ENCODE measurements around the gene TEAD4. TPM values are rescaled to one million over a fixed set of nuclear protein-coding genes. Genes with fewer than 3 reads are reported as not detected.

Gene TEAD4
- polyA plus RNA-seq, 10 donors, result 58.6 to 96.7 (median 85.3) TPM

DNA sequence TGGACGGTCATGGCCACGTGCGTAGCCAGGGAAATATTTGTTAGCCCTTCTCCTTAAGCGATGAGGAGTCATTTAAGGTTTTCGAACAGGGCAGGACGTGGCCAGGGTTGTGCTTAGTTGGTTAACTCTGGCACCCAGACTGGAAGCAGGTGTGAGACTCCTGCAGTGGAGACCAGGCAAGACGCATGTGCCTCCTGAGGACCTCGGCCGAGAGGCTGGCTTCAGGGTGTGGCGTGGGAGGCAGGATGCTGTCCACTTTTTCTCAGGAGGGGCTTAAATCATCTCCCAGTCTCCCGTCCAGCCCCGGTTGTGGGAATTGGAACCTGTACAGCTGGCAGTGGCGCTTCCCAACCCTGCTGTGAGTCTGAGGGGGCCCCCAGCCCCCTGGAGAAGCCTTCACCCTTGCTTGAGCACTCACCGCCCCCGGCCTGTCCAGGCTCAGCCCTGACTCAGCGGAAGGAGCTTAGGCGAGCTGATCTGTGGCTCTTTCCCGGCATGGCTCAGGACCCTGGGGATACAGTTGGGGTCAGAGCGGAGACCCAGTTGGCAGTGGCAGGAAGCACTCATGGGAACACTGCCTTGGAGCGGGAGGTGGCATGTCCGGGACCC is 71.7 kb downstream of the TEAD4 start:
- no peak for DNase-seq

GRCh38 chr12:3032161-3032560 is 73.0 kb downstream of the TEAD4 start:
- no peak for DNase-seq

DNA sequence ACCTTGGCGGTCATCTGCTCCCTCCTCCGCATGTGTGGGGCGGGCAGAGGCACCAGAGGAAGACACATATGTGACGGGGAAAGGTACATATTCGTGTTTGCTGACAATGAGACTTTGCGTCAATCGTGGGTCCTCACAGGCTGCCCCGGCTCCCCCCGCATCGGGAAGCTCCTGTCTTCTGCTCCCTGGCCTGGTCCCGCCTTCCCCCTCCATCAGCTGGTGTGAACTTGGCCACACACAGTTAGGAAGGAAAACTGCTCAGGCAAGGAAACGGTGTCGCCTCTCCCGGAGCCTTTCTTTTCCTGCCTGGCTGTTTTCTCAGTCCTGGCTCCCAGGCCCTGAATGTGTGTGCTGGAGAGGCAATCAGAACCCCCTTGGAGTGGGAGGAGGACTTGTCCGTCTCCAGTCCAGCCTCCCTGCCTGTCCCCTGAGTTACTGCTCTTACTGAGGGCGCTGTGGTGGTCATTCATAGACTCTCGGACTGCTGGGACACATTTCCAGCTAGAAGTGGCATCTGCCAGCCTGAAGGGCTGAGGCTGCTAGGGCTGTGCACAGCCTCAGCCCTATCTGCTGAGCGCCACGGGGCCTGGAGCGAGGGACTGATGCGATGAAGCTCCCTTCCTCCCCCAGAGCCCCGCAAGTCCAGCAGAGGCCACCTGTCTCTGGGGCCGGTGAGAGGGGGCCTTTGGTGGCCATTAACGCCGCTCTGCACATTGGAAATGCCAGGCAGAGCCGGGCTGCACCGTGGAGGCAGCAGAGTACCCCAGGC is 73.8 kb downstream of the TEAD4 start:
- DNase-seq, result peak in 1 of 3 donors; percentile 65

DNA sequence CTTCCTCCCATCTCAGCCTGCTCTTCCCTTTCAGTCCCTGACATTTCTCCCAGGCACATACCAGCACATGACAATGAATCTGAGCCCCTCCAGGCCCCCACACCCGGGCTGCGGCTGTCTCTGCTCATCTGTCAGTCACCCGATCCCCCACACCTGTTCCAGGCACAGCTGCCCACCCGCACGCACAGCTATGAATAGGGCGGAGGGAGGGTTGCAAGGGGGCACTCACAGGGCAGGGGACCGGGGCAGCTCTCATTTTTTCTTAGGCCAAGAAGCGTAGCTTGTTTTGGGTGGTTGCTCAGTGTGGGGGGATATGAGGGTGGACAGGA is 74.3 kb downstream of the TEAD4 start:
- DNase-seq, result peak; percentile 76 to 78 (median 77)

DNA sequence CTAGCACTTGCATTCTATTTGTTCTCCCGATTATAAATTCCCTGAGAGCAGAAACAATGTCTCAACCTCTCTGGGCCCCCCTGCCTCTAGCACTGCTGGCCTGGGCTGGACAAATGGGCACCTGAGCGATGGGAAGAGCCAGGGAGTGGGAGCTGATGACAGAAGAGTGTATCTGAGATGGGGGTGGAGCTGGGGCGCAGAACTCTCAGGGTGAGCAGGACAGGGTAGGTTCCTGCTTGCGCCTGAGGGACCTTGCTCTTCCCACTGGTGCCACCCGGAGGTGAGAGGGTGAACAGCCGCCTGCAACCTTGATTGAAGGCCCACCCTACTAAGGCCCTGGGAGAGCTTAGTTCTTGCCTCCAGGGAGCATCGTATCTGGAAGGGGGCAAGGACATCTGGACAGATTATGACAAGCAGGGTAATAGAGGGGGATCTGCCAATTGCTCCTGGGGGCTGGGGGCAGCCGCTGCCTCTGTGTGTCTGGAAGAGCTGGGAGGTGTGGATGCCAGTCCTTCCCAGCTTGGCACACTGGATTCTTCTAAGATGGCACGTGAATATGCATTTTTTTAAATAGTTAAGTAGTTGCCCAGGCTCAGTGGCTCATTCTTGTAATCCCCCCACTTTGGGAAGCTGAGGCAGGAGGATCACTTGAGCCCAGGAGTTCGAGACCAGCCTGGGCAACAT is 75.0 kb downstream of the TEAD4 start:
- DNase-seq, result peak; percentile 59 to 75 (median 72)

- DNase-seq, result no peak
Measured at GRCh38 chr12:3035171-3035570, 76.0 kb downstream of the TEAD4 start.

DNA sequence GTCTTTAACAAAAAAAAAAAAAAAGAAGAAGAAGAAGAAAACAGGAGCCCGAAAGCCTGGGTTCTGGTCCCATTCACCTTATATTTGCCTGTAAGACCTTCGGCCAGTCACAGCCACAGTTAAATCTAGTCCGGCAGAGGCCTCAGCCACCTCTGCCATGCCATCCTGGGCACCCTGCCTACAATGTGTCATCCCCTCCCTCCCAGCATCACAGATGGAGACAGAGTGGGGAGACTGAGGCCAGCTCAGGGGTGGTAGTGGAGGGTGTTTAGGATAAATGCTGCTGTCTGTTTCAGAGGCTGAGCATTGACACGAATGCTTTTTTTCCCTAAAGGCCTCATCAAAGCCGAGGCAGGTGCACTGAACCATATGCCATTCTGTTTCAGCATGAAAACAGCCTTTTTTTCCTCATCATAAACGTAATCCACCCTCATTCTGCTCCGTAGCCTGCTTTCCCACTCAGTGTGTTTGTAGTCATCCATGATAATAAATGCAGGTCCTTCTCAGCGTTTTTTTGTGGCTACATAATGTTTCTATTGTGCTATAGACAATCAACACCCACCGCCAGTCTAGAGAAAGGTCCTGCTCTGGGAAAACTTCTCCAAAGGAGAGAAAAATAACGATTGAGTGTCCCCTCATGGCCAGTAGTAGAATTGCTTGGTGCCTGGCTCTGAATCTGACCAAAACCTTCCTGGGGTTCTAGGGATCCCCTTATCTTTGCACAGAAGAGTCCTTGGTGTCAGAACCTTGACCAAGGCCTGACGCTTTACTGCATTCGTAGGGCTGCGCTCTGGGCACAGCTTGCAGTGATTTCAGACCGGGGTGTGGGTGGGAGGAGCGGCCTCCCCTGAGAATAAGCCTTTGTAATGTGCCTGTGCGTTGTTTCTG is 76.9 kb downstream of the TEAD4 start:
- DNase-seq, result peak in 1 of 3 donors; percentile 33

DNA sequence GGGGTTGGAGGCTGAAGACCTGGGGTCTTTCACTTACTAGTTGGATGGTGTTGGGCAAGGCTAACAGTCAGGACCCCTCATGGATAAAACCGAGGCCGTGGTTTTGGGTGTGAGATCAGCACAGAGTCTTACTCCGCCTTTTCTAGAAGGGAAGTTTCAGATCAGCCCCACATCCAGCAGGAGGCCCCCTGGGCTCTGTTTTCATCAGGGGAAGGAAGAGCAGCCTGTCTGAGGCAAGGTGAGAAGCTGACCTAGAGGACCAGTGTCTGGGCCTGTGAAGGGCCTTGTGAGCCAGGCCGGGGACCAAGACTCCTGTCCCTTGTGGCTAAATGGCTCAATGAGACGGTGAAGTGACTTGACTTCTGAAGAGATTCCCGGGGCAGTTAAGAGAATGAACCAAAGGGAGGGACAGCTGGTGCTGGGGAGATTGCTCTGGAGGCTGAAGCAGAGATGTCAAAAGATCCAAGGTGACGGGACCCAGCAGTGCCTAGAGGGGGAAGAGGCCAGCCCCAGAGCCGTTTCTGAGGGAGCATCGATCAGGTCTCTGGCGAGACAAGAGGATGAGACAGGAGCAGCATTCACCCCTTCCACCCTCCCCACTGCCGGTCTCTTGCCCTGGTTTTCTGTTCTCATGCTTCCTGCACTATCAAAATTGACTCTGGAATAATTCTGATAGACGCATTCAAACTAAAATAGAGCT is 77.9 kb downstream of the TEAD4 start:
- no peak for DNase-seq

- DNase-seq, result no peak
Measured at GRCh38 chr12:3038166-3038565, 79.0 kb downstream of the TEAD4 start.

DNA sequence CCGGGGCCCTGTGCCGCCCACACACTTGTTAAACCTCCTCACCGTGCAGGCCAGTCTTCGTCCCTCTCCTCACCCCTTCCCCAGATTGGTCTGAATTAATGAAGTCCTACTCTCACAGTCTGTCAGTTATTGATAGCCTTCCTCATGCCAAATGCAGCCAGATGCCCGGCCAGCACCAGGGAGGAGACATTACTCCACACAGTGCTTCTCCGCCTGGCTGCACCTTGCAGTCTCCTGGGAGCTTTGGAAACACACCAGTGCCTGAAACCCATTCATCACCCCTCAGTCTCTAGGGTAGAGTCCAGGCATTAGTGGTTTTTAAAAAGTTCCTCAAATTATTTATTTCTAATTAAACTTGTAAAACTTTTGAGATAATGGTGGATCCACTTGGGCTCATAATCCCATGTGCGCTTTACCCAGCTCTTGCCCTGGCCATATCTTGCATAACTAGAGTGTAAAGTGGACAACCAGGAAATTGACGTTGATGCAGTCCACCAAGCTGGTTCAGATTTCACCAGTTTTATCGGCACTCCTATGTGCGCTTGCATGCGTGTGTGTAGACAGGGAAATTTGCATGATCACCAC is 79.8 kb downstream of the TEAD4 start:
- no peak for DNase-seq

DNA sequence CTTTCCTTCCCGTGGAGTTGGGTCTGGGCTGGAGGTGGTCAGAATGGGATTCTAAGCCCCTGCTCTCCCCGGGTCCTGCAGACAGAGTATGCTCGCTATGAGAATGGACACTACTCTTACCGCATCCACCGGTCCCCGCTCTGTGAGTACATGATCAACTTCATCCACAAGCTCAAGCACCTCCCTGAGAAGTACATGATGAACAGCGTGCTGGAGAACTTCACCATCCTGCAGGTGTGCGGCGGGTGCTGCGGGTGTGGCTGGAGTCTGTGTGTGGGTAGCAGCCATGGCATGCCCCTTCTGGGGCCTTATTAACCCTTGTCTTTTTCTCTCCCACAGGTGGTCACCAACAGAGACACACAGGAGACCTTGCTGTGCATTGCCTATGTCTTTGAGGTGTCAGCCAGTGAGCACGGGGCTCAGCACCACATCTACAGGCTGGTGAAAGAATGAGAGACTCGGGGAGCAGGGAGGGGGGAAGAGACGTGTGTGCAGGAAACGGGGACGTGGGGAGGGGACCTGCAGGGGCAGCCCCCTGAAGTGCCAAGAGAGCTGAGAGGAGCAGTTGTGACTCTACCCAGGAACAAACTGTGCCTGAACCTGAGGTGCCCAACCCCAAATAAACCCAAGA is 80.9 kb downstream of the TEAD4 start:
- no peak for DNase-seq

DNA sequence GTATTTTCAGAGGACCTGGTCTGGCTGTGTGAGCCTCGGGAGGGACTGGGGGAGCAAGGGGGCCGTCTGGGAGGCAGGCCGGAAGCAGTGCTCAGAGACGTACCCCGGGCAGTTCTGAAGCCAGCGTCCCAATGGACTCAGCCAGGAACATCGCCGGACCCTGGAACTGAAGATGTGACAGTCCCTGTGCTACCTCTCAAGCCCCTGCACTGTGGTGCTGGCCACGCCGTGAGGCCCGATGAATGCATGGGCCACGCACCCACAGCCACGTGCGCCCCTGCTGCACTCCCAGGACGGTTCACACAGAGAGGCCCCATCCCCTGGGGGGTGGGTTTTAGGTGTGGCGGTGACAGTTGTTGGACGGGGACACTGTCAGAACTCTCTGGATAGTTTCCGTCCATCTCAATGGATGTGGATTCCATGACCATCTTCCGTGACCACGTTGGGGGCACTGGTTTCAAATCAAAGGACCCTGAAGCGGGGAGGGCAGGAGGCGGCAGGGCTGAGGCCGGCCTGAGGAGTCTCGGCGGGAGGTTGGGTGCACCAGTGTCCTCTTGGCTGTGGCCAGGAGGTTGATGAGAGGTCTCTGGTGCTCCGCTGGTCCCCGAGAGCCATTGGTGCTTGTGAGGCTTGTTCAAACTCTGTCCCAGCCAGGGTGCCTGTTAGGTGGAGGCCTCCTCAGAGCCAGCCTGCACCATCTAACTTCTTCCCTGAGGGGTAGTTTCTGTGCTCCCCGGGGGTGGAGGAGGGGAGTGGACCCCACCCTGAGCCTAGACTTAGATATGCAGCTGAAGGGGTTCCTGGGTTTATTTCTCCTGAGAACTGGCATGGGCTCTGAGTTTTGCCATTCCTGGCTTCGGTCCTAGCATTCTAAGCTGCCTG is 81.7 kb downstream of the TEAD4 start:
- DNase-seq, result no peak

DNA sequence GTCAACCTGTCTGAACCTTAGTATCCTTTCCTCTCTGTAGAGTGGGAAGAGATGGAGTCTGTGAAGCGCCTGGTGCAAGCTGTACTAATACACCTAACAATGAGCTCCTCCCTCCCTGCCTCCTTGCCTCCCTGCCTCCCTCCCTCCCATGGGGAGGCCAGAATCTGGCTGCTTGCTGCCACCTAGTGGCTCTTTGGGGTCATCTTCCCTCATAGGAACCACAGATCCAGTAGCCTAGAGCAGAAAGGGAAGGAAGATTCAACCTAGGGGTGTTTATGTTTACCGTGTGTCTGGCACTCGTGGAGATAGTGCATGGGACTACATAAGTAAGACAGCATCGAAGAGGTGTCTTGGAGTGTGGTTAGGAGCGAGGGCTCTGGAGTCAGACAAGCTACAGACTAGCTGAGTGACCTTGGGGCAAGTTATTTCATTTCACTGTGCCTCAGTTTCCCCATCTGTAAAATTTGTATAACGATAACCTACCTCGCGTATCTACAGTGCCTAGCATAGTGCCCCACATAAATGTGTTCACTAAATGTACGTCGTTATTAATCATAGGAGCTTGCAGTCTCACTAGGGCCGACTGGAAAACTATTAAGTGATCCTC is 82.5 kb downstream of the TEAD4 start:
- DNase-seq, result peak in 2 of 3 donors; percentile 71 to 79

DNA sequence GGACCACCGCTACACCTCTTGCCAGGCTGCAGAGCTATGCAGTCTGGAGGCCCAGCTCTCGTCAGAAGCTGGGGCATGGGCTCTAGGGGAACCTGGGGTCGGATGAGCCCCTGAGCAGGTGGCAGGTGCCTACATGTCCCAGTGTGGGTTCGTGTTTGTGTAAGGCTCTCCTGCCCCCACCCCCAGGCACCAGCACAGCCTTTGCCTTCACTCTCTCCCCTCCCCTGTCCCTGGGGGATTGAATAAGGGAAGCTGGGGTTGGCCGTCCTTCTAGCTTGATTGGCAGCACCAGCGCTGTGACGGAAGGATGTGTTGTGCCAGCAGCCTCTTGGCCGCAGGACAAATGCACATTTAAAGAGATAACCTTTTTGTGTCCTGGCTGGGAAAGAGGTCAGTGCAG is 83.2 kb downstream of the TEAD4 start:
- DNase-seq, result peak in 1 of 3 donors; percentile 30

GRCh38 chr12:3042826-3043225 is 83.6 kb downstream of the TEAD4 start:
- DNase-seq, result no peak

DNA sequence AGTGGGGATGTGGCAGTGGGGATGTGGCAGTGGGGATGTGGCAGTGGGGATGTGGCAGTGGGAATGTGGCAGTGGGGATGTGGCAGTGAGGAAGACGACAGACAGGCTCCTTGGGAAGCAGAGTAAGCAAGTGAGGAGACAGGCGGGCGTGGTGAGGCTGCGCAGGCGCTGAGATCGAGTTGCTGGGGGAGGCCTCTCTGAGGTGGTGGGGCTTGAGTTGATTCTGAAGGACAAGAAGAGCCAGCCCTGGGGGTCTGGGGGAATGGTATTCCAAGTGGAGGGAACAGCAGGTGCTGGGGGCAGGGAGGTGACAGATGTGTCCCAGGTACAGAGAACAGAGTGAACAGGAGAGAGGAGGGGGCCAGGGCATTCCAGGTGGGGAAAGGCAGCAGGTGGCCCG is 84.2 kb downstream of the TEAD4 start:
- no peak for DNase-seq

- no peak for DNase-seq
Measured at GRCh38 chr12:3044141-3044630, 85.0 kb downstream of the TEAD4 start.

GRCh38 chr12:3045494-3045893 is 86.3 kb downstream of the TEAD4 start:
- no peak for DNase-seq

DNA sequence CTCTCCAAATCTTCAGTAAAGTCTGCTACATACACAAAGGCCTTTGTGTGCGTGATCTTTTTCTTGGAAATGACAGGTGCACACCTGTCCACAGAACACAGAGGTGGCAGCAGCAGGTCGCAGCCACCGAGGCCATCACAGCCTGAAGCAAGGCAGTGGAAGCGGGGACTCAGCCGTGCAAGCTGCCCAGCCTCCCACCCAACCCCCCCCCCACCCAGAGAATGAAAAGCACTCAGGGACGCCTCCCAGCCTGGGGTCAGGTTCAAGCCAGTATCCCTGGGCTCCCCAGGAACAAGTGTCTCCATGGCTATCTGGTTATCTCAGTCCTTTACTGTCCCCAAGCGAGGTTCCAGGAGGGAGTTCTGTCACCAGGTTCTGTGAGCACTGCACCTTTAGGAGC is 86.8 kb downstream of the TEAD4 start:
- no peak for DNase-seq

All from muscle of back (tissue), 11 donors.